ENCODE data around the gene PRKD1.

Gene PRKD1

GRCh38 chr14:29684926-29685325 is 242.7 kb downstream of the PRKD1 start:
- Histone ChIP-seq H3K27me3 (no peaks in the 10 kb centered on the region), H3K4me1 (ENCODE audit: control insufficient read depth in 1 of 2, insufficient read depth in 1 of 2, low read depth in 1 of 2, low read length in 1 of 2) (no peaks in the 10 kb centered on the region), H3K27ac (no peak overlapping the region), H3K4me3 (ENCODE audit: low read depth in 1 of 2, low read length in 1 of 2) (no peak overlapping the region), H3K36me3 (no peaks in the 10 kb centered on the region), H3K9me3 (no peaks in the 10 kb centered on the region)
- TF ChIP-seq CTCF (IDR thresholded peaks at IDR 0.05) = no peak

- H3K4me3 ChIP-seq (ENCODE audit: low read depth in 1 of 2, low read length in 1 of 2) = no peak overlapping the region
- no peaks in the 10 kb centered on the region for H3K27me3 ChIP-seq
- H3K36me3 ChIP-seq = no peaks in the 10 kb centered on the region
- no peak overlapping the region for H3K27ac ChIP-seq
- no peak for TF ChIP-seq CTCF (IDR thresholded peaks at IDR 0.05)
- no peaks in the 10 kb centered on the region for H3K4me1 ChIP-seq (ENCODE audit: control insufficient read depth in 1 of 2, insufficient read depth in 1 of 2, low read depth in 1 of 2, low read length in 1 of 2)
- no peaks in the 10 kb centered on the region for H3K9me3 ChIP-seq
Observed at GRCh38 chr14:29682789-29683188, 244.9 kb downstream of the PRKD1 start.

GRCh38 chr14:29681316-29681715 is 246.3 kb downstream of the PRKD1 start:
- H3K4me3 ChIP-seq (ENCODE audit: low read depth in 1 of 2, low read length in 1 of 2) = no peak overlapping the region
- no peaks in the 10 kb centered on the region for H3K4me1 ChIP-seq (ENCODE audit: control insufficient read depth in 1 of 2, insufficient read depth in 1 of 2, low read depth in 1 of 2, low read length in 1 of 2)
- H3K9me3 ChIP-seq = no peaks in the 10 kb centered on the region
- TF ChIP-seq CTCF (IDR thresholded peaks at IDR 0.05) = no peak
- H3K36me3 ChIP-seq = no peaks in the 10 kb centered on the region
- no peaks in the 10 kb centered on the region for H3K27me3 ChIP-seq
- H3K27ac ChIP-seq = no peak overlapping the region

GRCh38 chr14:29674566-29675285 is 252.9 kb downstream of the PRKD1 start:
- Histone ChIP-seq H3K27me3 (no peaks in the 10 kb centered on the region), H3K36me3 (no peaks in the 10 kb centered on the region), H3K9me3 (no peaks in the 10 kb centered on the region), H3K27ac (no peak overlapping the region), H3K4me1 (ENCODE audit: control insufficient read depth in 1 of 2, insufficient read depth in 1 of 2, low read depth in 1 of 2, low read length in 1 of 2) (no peaks in the 10 kb centered on the region), H3K4me3 (ENCODE audit: low read depth in 1 of 2, low read length in 1 of 2) (no peak overlapping the region)
- no peak for TF ChIP-seq CTCF (IDR thresholded peaks at IDR 0.05)

GRCh38 chr14:29672831-29673230 is 254.8 kb downstream of the PRKD1 start:
- Histone ChIP-seq H3K27ac (no peak overlapping the region), H3K27me3 (no peaks in the 10 kb centered on the region), H3K9me3 (no peaks in the 10 kb centered on the region), H3K4me3 (ENCODE audit: low read depth in 1 of 2, low read length in 1 of 2) (no peak overlapping the region), H3K36me3 (no peaks in the 10 kb centered on the region), H3K4me1 (ENCODE audit: control insufficient read depth in 1 of 2, insufficient read depth in 1 of 2, low read depth in 1 of 2, low read length in 1 of 2) (no peaks in the 10 kb centered on the region)
- no peak for TF ChIP-seq CTCF (IDR thresholded peaks at IDR 0.05)
